Measurements from ENCODE around the gene CEBPG.

DNA sequence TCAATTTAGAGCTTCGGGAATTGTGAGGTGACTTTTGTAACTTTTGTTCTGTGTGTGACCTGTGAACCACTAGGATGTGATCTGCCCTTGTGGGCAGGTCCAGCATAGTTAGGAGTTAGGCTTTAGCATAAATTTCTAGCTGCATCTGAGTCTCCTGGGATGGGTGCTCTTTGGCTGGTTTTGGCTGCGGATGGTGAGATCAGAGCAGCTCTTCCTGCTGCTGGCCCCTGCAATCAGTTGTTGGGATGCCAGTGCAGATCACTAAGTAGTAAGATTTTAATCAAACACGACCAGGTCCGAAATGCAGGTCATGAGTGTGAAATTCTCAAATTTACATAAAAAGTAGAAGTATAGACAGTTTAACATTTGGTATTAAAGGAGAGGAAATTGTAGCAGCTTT is 8.5 kb downstream of the CEBPG start:
- no peak for TF ChIP-seq POLR2AphosphoS5 (IDR thresholded peaks at IDR 0.05; ENCODE audit: borderline replicate concordance, low read depth, low read length)
- TF ChIP-seq FOXP2 (optimal IDR thresholded peaks at IDR 0.05; ENCODE audit: control extremely low read depth, extremely low read length, insufficient read depth) = no peak
